Endothelial cell (in vitro differentiated cells): ENCODE results near the gene PADI6. TPM values are rescaled to one million over a fixed set of nuclear protein-coding genes. Genes with fewer than 3 reads are reported as not detected.

Source experiments
- DNase-seq: peaks from one replicate; pipeline ENCODE4 v3.0.0; 2021; ENCODE audit warnings: low spot score
- H3K27ac Mint-ChIP-seq: one replicate; pipeline ENCODE4 v1.8.0; 2021; ENCODE audit warnings: mixed read lengths, inconsistent platforms; ENCODE audit not compliant: unreplicated experiment
- H3K27me3 Mint-ChIP-seq: one replicate; pipeline ENCODE4 v1.8.0; 2021; ENCODE audit warnings: mild to moderate bottlenecking, moderate library complexity, mixed read lengths, inconsistent platforms; ENCODE audit not compliant: unreplicated experiment
- H3K36me3 Mint-ChIP-seq: one replicate; pipeline ENCODE4 v1.8.0; 2021; ENCODE audit warnings: mild to moderate bottlenecking, low read depth, mixed read lengths, inconsistent platforms; ENCODE audit not compliant: unreplicated experiment
- H3K4me1 Mint-ChIP-seq: one replicate; pipeline ENCODE4 v1.8.0; 2021; ENCODE audit warnings: mild to moderate bottlenecking, mixed read lengths, inconsistent platforms; ENCODE audit not compliant: unreplicated experiment
- H3K4me3 Mint-ChIP-seq: one replicate; pipeline ENCODE4 v1.8.0; 2021; ENCODE audit warnings: mild to moderate bottlenecking, mixed read lengths, inconsistent platforms; ENCODE audit not compliant: unreplicated experiment
- H3K9me3 Mint-ChIP-seq: one replicate; pipeline ENCODE4 v1.8.0; 2021; ENCODE audit warnings: mixed read lengths, inconsistent platforms; ENCODE audit not compliant: unreplicated experiment
- CTCF ChIP-seq: fragments of 200-600 bp; sonication (generic); IDR thresholded peaks from one replicate; pipeline ENCODE4 v1.5.0; 2021; ENCODE audit warnings: antibody characterized with exemption; ENCODE audit not compliant: unreplicated experiment
- total RNA-seq: library from RNA; stranded (reverse); fragmentation: NEBNext Ultra II Directional; extraction: Animal tissue kit (Norgen Biotek cat#: 25700); gene quantifications from one replicate; pipeline ENCODE4 v1.2.1, GENCODE V29; 2021; ENCODE audit not compliant: unreplicated experiment

The PADI6 gene
- total RNA-seq, 1 donor from 2014 or later, result not detected

GRCh38 chr1:17350083-17350482 lies 21.9 kb upstream of the PADI6 start:
- Mint-ChIP-seq H3K4me3 (no peak overlapping the region), H3K4me1 (no peaks in the 10 kb centered on the region), H3K27ac (no peak overlapping the region), H3K9me3 (no peaks in the 10 kb centered on the region), H3K27me3 (peaks cover 18% of the 10 kb centered on the region), H3K36me3 (no peaks in the 10 kb centered on the region)
- no peak for DNase-seq
- no peak for TF ChIP-seq CTCF

GRCh38 chr1:17350928-17351446 lies 21.0 kb upstream of the PADI6 start:
- DNase-seq, result no peak
- no peak for TF ChIP-seq CTCF
- no peak overlapping the region for H3K4me3 Mint-ChIP-seq
- H3K36me3 Mint-ChIP-seq, result no peaks in the 10 kb centered on the region
- no peaks in the 10 kb centered on the region for H3K9me3 Mint-ChIP-seq
- peaks cover 18% of the 10 kb centered on the region for H3K27me3 Mint-ChIP-seq
- H3K27ac Mint-ChIP-seq, result no peak overlapping the region
- no peaks in the 10 kb centered on the region for H3K4me1 Mint-ChIP-seq

GRCh38 chr1:17351598-17352324 lies 20.2 kb upstream of the PADI6 start:
- DNase-seq, result no peak
- Mint-ChIP-seq H3K4me3 (no peak overlapping the region), H3K9me3 (no peaks in the 10 kb centered on the region), H3K27me3 (peaks cover 18% of the 10 kb centered on the region), H3K27ac (no peak overlapping the region), H3K36me3 (no peaks in the 10 kb centered on the region), H3K4me1 (no peaks in the 10 kb centered on the region)
- TF ChIP-seq CTCF, result no peak

GRCh38 chr1:17352419-17352909 lies 19.5 kb upstream of the PADI6 start:
- Mint-ChIP-seq H3K9me3 (no peaks in the 10 kb centered on the region), H3K4me3 (no peak overlapping the region), H3K4me1 (no peaks in the 10 kb centered on the region), H3K36me3 (no peaks in the 10 kb centered on the region), H3K27me3 (peaks cover 18% of the 10 kb centered on the region), H3K27ac (no peak overlapping the region)
- TF ChIP-seq CTCF, result no peak
- no peak for DNase-seq

- no peak for TF ChIP-seq CTCF
- Mint-ChIP-seq H3K36me3 (no peaks in the 10 kb centered on the region), H3K27ac (no peak overlapping the region), H3K9me3 (no peaks in the 10 kb centered on the region), H3K27me3 (peaks cover 8% of the 10 kb centered on the region), H3K4me3 (no peak overlapping the region), H3K4me1 (no peaks in the 10 kb centered on the region)
- no peak for DNase-seq
Observed at GRCh38 chr1:17355898-17356297, 16.1 kb upstream of the PADI6 start.
